CD4-positive, alpha-beta memory T cell (primary cell): ENCODE measurements around the gene PRLHR. TPM values are rescaled to one million over a fixed set of nuclear protein-coding genes. Genes with fewer than 3 reads are reported as not detected.

ENCODE experiments used
- CTCF ChIA-PET: fragments of 350-600 bp; sonication (Branson Sonifier 250); formaldehyde crosslinking; loops from one replicate; lab custom pipeline; 2021; ENCODE audit warnings: inconsistent platforms; ENCODE audit not compliant: partially characterized antibody; lab: Charles Lee
- POLR2A ChIA-PET: fragments of 350-600 bp; sonication (Branson Sonifier 250); formaldehyde crosslinking; loops from one replicate; lab custom pipeline; 2021; ENCODE audit not compliant: partially characterized antibody; lab: Charles Lee
- DNase-seq, 5 donors: peaks; one replicate each; pipeline versions ENCODE4 v3.0.0 to v3.0.0-alpha.2; 2020 to 2022; ENCODE audit warnings: mixed read lengths in 1 of 5
- H3K27ac ChIP-seq: one replicate; pipeline ENCODE4 v1.7.0; 2013; ENCODE audit warnings: low read depth, low read length
- H3K27me3 ChIP-seq: 2 replicates; pipeline ENCODE4 v1.7.0; 2013; ENCODE audit warnings: mild to moderate bottlenecking, low read length, moderate library complexity; ENCODE audit not compliant: insufficient read depth
- H3K36me3 ChIP-seq: 2 replicates; pipeline ENCODE4 v1.7.0; 2013; ENCODE audit warnings: mild to moderate bottlenecking, low read length, moderate library complexity; ENCODE audit not compliant: insufficient read depth
- H3K4me1 ChIP-seq: 2 replicates; pipeline ENCODE4 v1.7.0; 2013; ENCODE audit warnings: mild to moderate bottlenecking, low read length, moderate library complexity; ENCODE audit not compliant: insufficient read depth
- H3K4me3 ChIP-seq, 2 donors: one replicate each; pipeline ENCODE4 v1.7.0; 2013; ENCODE audit warnings: low read length in 2 of 2, mild to moderate bottlenecking in 1 of 2
- H3K9me3 ChIP-seq, 2 donors: one replicate each; pipeline ENCODE4 v1.7.0; 2013; ENCODE audit warnings: low read length in 2 of 2, control low read depth in 1 of 2; ENCODE audit not compliant: control insufficient read depth in 1 of 2
- H3K27ac Mint-ChIP-seq, 7 donors: one replicate each; pipeline ENCODE4 v1.8.0; 2020 to 2021; ENCODE audit warnings: mixed read lengths in 7 of 7, mild to moderate bottlenecking in 6 of 7, inconsistent platforms in 3 of 7, moderate library complexity in 3 of 7
- H3K27me3 Mint-ChIP-seq, 2 donors: one replicate each; pipeline ENCODE4 v1.8.0; 2020 to 2021; ENCODE audit warnings: mixed read lengths in 2 of 2
- H3K36me3 Mint-ChIP-seq, 2 donors: one replicate each; pipeline ENCODE4 v1.8.0; 2020 to 2021; ENCODE audit warnings: mixed read lengths in 2 of 2, inconsistent platforms in 1 of 2, mild to moderate bottlenecking in 1 of 2
- H3K4me1 Mint-ChIP-seq, 4 donors: one replicate each; pipeline ENCODE4 v1.8.0; 2020 to 2021; ENCODE audit warnings: mixed read lengths in 4 of 4, mild to moderate bottlenecking in 1 of 4
- H3K4me3 Mint-ChIP-seq, 8 donors: one replicate each; pipeline ENCODE4 v1.8.0; 2020 to 2021; ENCODE audit warnings: mixed read lengths in 8 of 8, mild to moderate bottlenecking in 7 of 8, moderate library complexity in 6 of 8, inconsistent platforms in 3 of 8
- H3K9me3 Mint-ChIP-seq, 8 donors: one replicate each; pipeline ENCODE4 v1.8.0; 2020 to 2021; ENCODE audit warnings: mixed read lengths in 8 of 8, mild to moderate bottlenecking in 5 of 8, inconsistent platforms in 3 of 8, moderate library complexity in 1 of 8
- intact Hi-C: fragments of 100-400 bp; cut with micrococcal nuclease; formaldehyde crosslinking; loops from one replicate; pipeline ENCODE4 v1.15.1; 2023
- polyA plus RNA-seq, 2 donors: library from polyadenylated mRNA; unstranded; fragments of 300-500 nt; fragmentation: Illumina TruSeq; gene quantifications; one replicate each; pipeline ENCODE4 v1.2.3, GENCODE V29; 2021
- total RNA-seq, 2 experiments: library from RNA; stranded (reverse); gene quantifications; one replicate each; pipeline ENCODE4 v1.2.3, GENCODE V29; 2021

PRLHR gene
- total and polyA plus RNA-seq, 4 experiments from 2014 or later, result not detected

GRCh38 chr10:118581340-118581739, 14.1 kb downstream of the PRLHR start:
- POLR2A ChIA-PET, result no interaction called here

GRCh38 chr10:118580702-118581101, 14.7 kb downstream of the PRLHR start:
- intact Hi-C loops, result no loop called here
- Histone ChIP-seq H3K4me3 (no peak overlapping the region), H3K27ac (no peak overlapping the region), H3K27me3 (no peaks in the 10 kb centered on the region), H3K9me3 (no peaks in the 10 kb centered on the region), H3K4me1 (no peaks in the 10 kb centered on the region), H3K36me3 (no peaks in the 10 kb centered on the region)
- no peak for DNase-seq
- Mint-ChIP-seq H3K4me1 (no peaks in the 10 kb centered on the region), H3K9me3 (peaks cover 0 to 2% (median 0%) of the 10 kb centered on the region in 8 donors), H3K36me3 (no peaks in the 10 kb centered on the region), H3K27ac (no peak overlapping the region), H3K4me3 (no peak overlapping the region), H3K27me3 (no peaks in the 10 kb centered on the region)
- ChIA-PET CTCF (interaction anchor here (1.2 kb wide), 1 partner anchor 12 kb away, joined by 3 read pairs; no protein-coding TSS in a partner anchor), POLR2A (no interaction called here)

More at GRCh38 chr10:118581340-118581739, 14.1 kb downstream of the PRLHR start:
- Mint-ChIP-seq H3K4me1 (no peaks in the 10 kb centered on the region), H3K4me3 (no peak overlapping the region), H3K36me3 (no peaks in the 10 kb centered on the region), H3K27me3 (no peaks in the 10 kb centered on the region), H3K27ac (no peak overlapping the region), H3K9me3 (peaks cover 0 to 2% (median 0%) of the 10 kb centered on the region in 8 donors)
- H3K4me1 ChIP-seq, result no peaks in the 10 kb centered on the region
- H3K36me3 ChIP-seq, result no peaks in the 10 kb centered on the region
- no peaks in the 10 kb centered on the region for H3K27me3 ChIP-seq
- intact Hi-C loops, result no loop called here
- H3K4me3 ChIP-seq, result no peak overlapping the region
- no peaks in the 10 kb centered on the region for H3K9me3 ChIP-seq
- no peak for DNase-seq
- H3K27ac ChIP-seq, result no peak overlapping the region
- CTCF ChIA-PET, result interaction anchor here (1.2 kb wide), 1 partner anchor 13 kb away, joined by 3 read pairs; no protein-coding TSS in a partner anchor

- DNase-seq, result no peak
- intact Hi-C loops, result no loop called here
- ChIA-PET POLR2A (no interaction called here), CTCF (interaction anchor here (1.0 to 1.8 kb wide), 3 partner anchors 9 to 149 kb away, joined by 3 to 6 read pairs (median 4); no protein-coding TSS in a partner anchor)
- Histone ChIP-seq H3K4me1 (no peaks in the 10 kb centered on the region), H3K36me3 (no peaks in the 10 kb centered on the region), H3K27ac (no peak overlapping the region), H3K4me3 (no peak overlapping the region), H3K9me3 (no peaks in the 10 kb centered on the region), H3K27me3 (no peaks in the 10 kb centered on the region)
- Mint-ChIP-seq H3K36me3 (no peaks in the 10 kb centered on the region), H3K4me1 (peaks cover 0 to 2% (median under 1%) of the 10 kb centered on the region in 4 donors), H3K9me3 (no peaks in the 10 kb centered on the region), H3K4me3 (no peak overlapping the region), H3K27me3 (peaks cover 0 to 3% of the 10 kb centered on the region in 2 donors), H3K27ac (no peak overlapping the region)
These were observed 21.9 kb downstream of the PRLHR start for GRCh38 chr10:118573512-118573911.

GRCh38 chr10:118572256-118573041, 23.0 kb downstream of the PRLHR start:
- CTCF ChIA-PET, result interaction anchor here (1.5 to 9.4 kb wide), 3 partner anchors 8 to 150 kb away, joined by 4 to 171 read pairs (median 6); no protein-coding TSS in a partner anchor
- H3K36me3 ChIP-seq, result no peaks in the 10 kb centered on the region
- H3K9me3 Mint-ChIP-seq, result no peaks in the 10 kb centered on the region

GRCh38 chr10:118571123-118571522, 24.3 kb downstream of the PRLHR start:
- POLR2A ChIA-PET, result no interaction called here
- no peaks in the 10 kb centered on the region for H3K36me3 ChIP-seq
- Mint-ChIP-seq H3K27ac (no peak overlapping the region), H3K27me3 (peaks cover 0 to 3% of the 10 kb centered on the region in 2 donors), H3K4me3 (no peak overlapping the region), H3K9me3 (no peaks in the 10 kb centered on the region), H3K36me3 (no peaks in the 10 kb centered on the region), H3K4me1 (peaks cover 0 to 7% (median 1%) of the 10 kb centered on the region in 4 donors)
- no peak overlapping the region for H3K4me3 ChIP-seq
- no peaks in the 10 kb centered on the region for H3K27me3 ChIP-seq
- H3K4me1 ChIP-seq, result no peaks in the 10 kb centered on the region
- H3K9me3 ChIP-seq, result no peaks in the 10 kb centered on the region
- CTCF ChIA-PET, result interaction anchor here (0.7 to 9.4 kb wide), 4 partner anchors 25 to 162 kb away, joined by 3 to 171 read pairs (median 15); no protein-coding TSS in a partner anchor
- DNase-seq, result no peak
- intact Hi-C loops, result no loop called here
- no peak overlapping the region for H3K27ac ChIP-seq

More at GRCh38 chr10:118572256-118573041, 23.0 kb downstream of the PRLHR start:
- Histone ChIP-seq H3K9me3 (no peaks in the 10 kb centered on the region), H3K27me3 (no peaks in the 10 kb centered on the region), H3K4me1 (no peaks in the 10 kb centered on the region), H3K4me3 (no peak overlapping the region), H3K27ac (no peak overlapping the region)
- no peak for DNase-seq
- Mint-ChIP-seq H3K27ac (no peak overlapping the region), H3K4me3 (no peak overlapping the region), H3K4me1 (peaks cover 0 to 7% (median 1%) of the 10 kb centered on the region in 4 donors), H3K36me3 (no peaks in the 10 kb centered on the region), H3K27me3 (peaks cover 0 to 3% of the 10 kb centered on the region in 2 donors)
- intact Hi-C loops, result no loop called here
- POLR2A ChIA-PET, result no interaction called here

GRCh38 chr10:118570591-118570990, 24.9 kb downstream of the PRLHR start:
- Histone ChIP-seq H3K27ac (no peak overlapping the region), H3K36me3 (no peaks in the 10 kb centered on the region), H3K4me1 (no peaks in the 10 kb centered on the region), H3K27me3 (no peaks in the 10 kb centered on the region), H3K9me3 (no peaks in the 10 kb centered on the region), H3K4me3 (no peak overlapping the region)
- intact Hi-C loops, result no loop called here
- POLR2A ChIA-PET, result no interaction called here
- H3K9me3 Mint-ChIP-seq, result no peaks in the 10 kb centered on the region
- peak overlapping the region in 1 of 7 donors; percentile 26 for H3K27ac Mint-ChIP-seq
- CTCF ChIA-PET, result interaction anchor here (0.7 to 9.4 kb wide), 6 partner anchors 8 to 163 kb away, joined by 3 to 171 read pairs (median 14); no protein-coding TSS in a partner anchor
- no peaks in the 10 kb centered on the region for H3K36me3 Mint-ChIP-seq
- peaks cover 0 to 7% (median 1%) of the 10 kb centered on the region in 4 donors for H3K4me1 Mint-ChIP-seq
- H3K27me3 Mint-ChIP-seq, result peaks cover 0 to 3% of the 10 kb centered on the region in 2 donors
- no peak for DNase-seq
- no peak overlapping the region for H3K4me3 Mint-ChIP-seq

- CTCF ChIA-PET, result interaction anchor here (0.8 to 9.4 kb wide), 13 partner anchors 8 to 190 kb away, joined by 3 to 171 read pairs (median 5); no protein-coding TSS in a partner anchor
- no peak for DNase-seq
- intact Hi-C loops, result no loop called here
- H3K36me3 ChIP-seq, result no peaks in the 10 kb centered on the region
- POLR2A ChIA-PET, result no interaction called here
- no peaks in the 10 kb centered on the region for H3K36me3 Mint-ChIP-seq
- H3K4me3 ChIP-seq, result no peak overlapping the region
- no peaks in the 10 kb centered on the region for H3K9me3 Mint-ChIP-seq
- no peak overlapping the region for H3K4me3 Mint-ChIP-seq
- H3K27me3 ChIP-seq, result no peaks in the 10 kb centered on the region
- H3K9me3 ChIP-seq, result no peaks in the 10 kb centered on the region
- H3K27ac Mint-ChIP-seq, result no peak overlapping the region
- no peak overlapping the region for H3K27ac ChIP-seq
- peaks cover 0 to 3% of the 10 kb centered on the region in 2 donors for H3K27me3 Mint-ChIP-seq
- H3K4me1 ChIP-seq, result no peaks in the 10 kb centered on the region
- H3K4me1 Mint-ChIP-seq, result peaks cover 0 to 7% (median 1%) of the 10 kb centered on the region in 4 donors
These were observed 25.6 kb downstream of the PRLHR start for GRCh38 chr10:118569882-118570252.
